Activated CD4-positive, alpha-beta T cell treated with anti-CD3 and anti-CD28 coated beads for 24 hours (primary cell): ENCODE measurements around the gene DENND1A.

ENCODE experiments used
- DNase-seq, 2 donors: peaks; one replicate each; pipeline ENCODE4 v3.0.0-alpha.2; 2020; ENCODE audit warnings: low read depth in 2 of 2

Gene DENND1A

GRCh38 chr9:123470121-123470782 lies 459.7 kb downstream of the DENND1A start:
- no peak for DNase-seq

- DNase-seq, result no peak
These were observed 460.6 kb downstream of the DENND1A start for GRCh38 chr9:123469282-123469681.

GRCh38 chr9:123468541-123468940 lies 461.4 kb downstream of the DENND1A start:
- DNase-seq, result no peak

GRCh38 chr9:123465304-123465703 lies 464.6 kb downstream of the DENND1A start:
- DNase-seq, result no peak

- no peak for DNase-seq
These were observed 469.8 kb downstream of the DENND1A start for GRCh38 chr9:123460091-123460490.

- no peak for DNase-seq
These were observed 472.3 kb downstream of the DENND1A start for GRCh38 chr9:123457583-123457982.

- DNase-seq, result no peak
These were observed 473.9 kb downstream of the DENND1A start for GRCh38 chr9:123456011-123456410.

GRCh38 chr9:123455187-123455586 lies 474.7 kb downstream of the DENND1A start:
- DNase-seq, result no peak

GRCh38 chr9:123454361-123454760 lies 475.6 kb downstream of the DENND1A start:
- DNase-seq, result no peak

GRCh38 chr9:123453831-123454321 lies 476.1 kb downstream of the DENND1A start:
- no peak for DNase-seq

GRCh38 chr9:123453076-123453667 lies 476.8 kb downstream of the DENND1A start:
- DNase-seq, result no peak

- DNase-seq, result no peak
These were observed 478.9 kb downstream of the DENND1A start for GRCh38 chr9:123450996-123451395.

GRCh38 chr9:123450098-123450770 lies 479.7 kb downstream of the DENND1A start:
- DNase-seq, result no peak

- no peak for DNase-seq
These were observed 481.8 kb downstream of the DENND1A start for GRCh38 chr9:123447934-123448646.

- no peak for DNase-seq
These were observed 483.8 kb downstream of the DENND1A start for GRCh38 chr9:123445981-123446610.

GRCh38 chr9:123445116-123445515 lies 484.8 kb downstream of the DENND1A start:
- DNase-seq, result no peak

GRCh38 chr9:123441769-123442168 lies 488.2 kb downstream of the DENND1A start:
- no peak for DNase-seq

GRCh38 chr9:123440256-123440655 lies 489.7 kb downstream of the DENND1A start:
- DNase-seq, result no peak

GRCh38 chr9:123438821-123439220 lies 491.1 kb downstream of the DENND1A start:
- DNase-seq, result no peak

GRCh38 chr9:123438321-123438720 lies 491.6 kb downstream of the DENND1A start:
- no peak for DNase-seq

- no peak for DNase-seq
These were observed 492.7 kb downstream of the DENND1A start for GRCh38 chr9:123437201-123437600.

- DNase-seq, result no peak
These were observed 494.5 kb downstream of the DENND1A start for GRCh38 chr9:123435471-123435870.
